ENCODE measurements around the gene ZFYVE9. TPM values are rescaled to one million over a fixed set of nuclear protein-coding genes. Genes with fewer than 3 reads are reported as not detected.

Gene ZFYVE9
- total and polyA plus RNA-seq, 2 experiments from 2014 or later: 5.4 to 27.3 TPM

DNA sequence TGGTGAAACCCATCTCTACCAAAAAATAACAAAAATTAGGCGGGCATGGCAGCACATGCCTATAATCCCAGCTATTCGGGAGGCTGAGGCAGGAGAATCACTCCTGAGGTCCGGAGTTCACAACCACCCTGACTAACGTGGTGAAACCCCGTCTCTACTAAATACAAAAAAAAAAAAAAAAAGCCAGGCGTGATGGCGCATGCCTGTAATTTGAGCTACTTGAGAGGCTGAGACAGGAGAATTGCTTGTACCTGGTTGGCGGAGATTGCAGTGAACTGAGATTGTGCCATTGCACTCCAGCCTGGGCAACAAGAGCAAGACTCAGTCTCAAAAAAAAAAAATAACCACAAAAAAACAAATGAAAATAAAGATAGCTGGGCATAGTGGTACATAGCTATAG, 181.8 kb downstream of the ZFYVE9 start:
- H4K20me1 ChIP-seq (replicated peaks; ENCODE audit: insufficient read depth): no peaks in the 10 kb centered on the region
- H3F3A ChIP-seq (replicated peaks; ENCODE audit: low read depth): no peaks in the 10 kb centered on the region
- H3K4me3 ChIP-seq: no peak overlapping the region
- TF ChIP-seq JUNB (IDR thresholded peaks at IDR 0.05; ENCODE audit: unreplicated experiment): no peak
- TF ChIP-seq POLR2AphosphoS5 (IDR thresholded peaks at IDR 0.05; ENCODE audit: low read depth): no peak
- no peak for TF ChIP-seq EZH2phosphoT487 (IDR thresholded peaks at IDR 0.05; ENCODE audit: unreplicated experiment)
- no peak for TF ChIP-seq NANOG (IDR thresholded peaks at IDR 0.05; ENCODE audit: borderline replicate concordance)
- TF ChIP-seq ZNF462 (CRISPR knock-in tag; IDR thresholded peaks at IDR 0.05): no peak
- no peak for TF ChIP-seq CREB1 (CRISPR knock-in tag; IDR thresholded peaks at IDR 0.05; ENCODE audit: low read depth)
- no peak for TF ChIP-seq ETS1 (IDR thresholded peaks at IDR 0.05)
- peaks cover 3% of the 10 kb centered on the region for H3K27me3 Mint-ChIP-seq (ENCODE audit: insufficient read depth, low read depth, poor library complexity)
- no peaks in the 10 kb centered on the region for H3K36me3 ChIP-seq (ENCODE audit: insufficient read depth)
- DNase-seq (ENCODE audit: low spot score) (no peak), ATAC-seq (no peak)
- no peak overlapping the region for H3K27ac ChIP-seq (ENCODE audit: low read depth)
- H3K36me3 Mint-ChIP-seq (ENCODE audit: low read depth): peaks cover 7% of the 10 kb centered on the region; the same call in 1 of the 3 replicates
- H3K4me1 ChIP-seq (ENCODE audit: insufficient read depth): no peaks in the 10 kb centered on the region
- H3K27ac Mint-ChIP-seq: no peak overlapping the region
- no peaks in the 10 kb centered on the region for H3K27me3 ChIP-seq (ENCODE audit: insufficient read depth)
- peaks cover 9% of the 10 kb centered on the region for H3K4me1 Mint-ChIP-seq
- H3K9me3 Mint-ChIP-seq: no peaks in the 10 kb centered on the region
- no peak overlapping the region for H3K4me3 Mint-ChIP-seq
- H3K4me2 ChIP-seq: no peak overlapping the region
- no peaks in the 10 kb centered on the region for H3K9me2 ChIP-seq (ENCODE audit: insufficient read depth)
- H3K79me2 ChIP-seq (replicated peaks; ENCODE audit: insufficient read depth): no peaks in the 10 kb centered on the region
- H2AFZ ChIP-seq: no peak overlapping the region

Measured in GM23338 (cell line).